Spleen (tissue), 11 donors: ENCODE measurements around the gene ARHGEF40. TPM values are rescaled to one million over a fixed set of nuclear protein-coding genes. Genes with fewer than 3 reads are reported as not detected.
A peak's percentile ranks its signal among the peaks of the same experiment; 100 is the strongest.

ENCODE experiments used
- DNase-seq: peaks from one replicate; pipeline ENCODE4 v3.0.0-alpha.2; 2020
- H3K27ac ChIP-seq, 8 donors: fragments of 200-600 bp; sonication (generic) in 7 of 8; 1 replicate in 4 of 8; 2 replicates in 4 of 8; pipeline versions ENCODE4 v1.5.0 to v1.8.0; 2016 to 2021; ENCODE audit warnings: inconsistent platforms in 4 of 8, mild to moderate bottlenecking in 4 of 8, moderate library complexity in 1 of 8
- H3K27me3 ChIP-seq, 7 donors: fragments of 200-600 bp; sonication (generic) in 6 of 7; replicated peaks in 1 of 7; 1 replicate in 4 of 7; 2 replicates in 3 of 7; pipeline versions ENCODE4 v1.5.0 to v1.8.0; 2016 to 2021; ENCODE audit warnings: inconsistent platforms in 3 of 7, mild to moderate bottlenecking in 1 of 7
- H3K36me3 ChIP-seq, 6 donors: fragments of 200-600 bp; sonication (generic) in 5 of 6; 1 replicate in 4 of 6; 2 replicates in 2 of 6; pipeline versions ENCODE4 v1.5.0 to v1.8.0; 2016 to 2021; ENCODE audit warnings: inconsistent platforms in 2 of 6
- H3K4me1 ChIP-seq, 6 donors: fragments of 200-600 bp; sonication (generic) in 5 of 6; 1 replicate in 3 of 6; 2 replicates in 3 of 6; pipeline versions ENCODE4 v1.5.0 to v1.8.0; 2016 to 2021; ENCODE audit warnings: inconsistent platforms in 3 of 6
- H3K4me3 ChIP-seq, 8 donors: fragments of 200-600 bp; sonication (generic) in 7 of 8; 1 replicate in 4 of 8; 2 replicates in 4 of 8; pipeline versions ENCODE4 v1.5.0 to v1.8.0; 2016 to 2021; ENCODE audit warnings: inconsistent platforms in 4 of 8, mild to moderate bottlenecking in 4 of 8, moderate library complexity in 2 of 8
- H3K9me3 ChIP-seq, 8 donors: fragments of 200-600 bp; sonication (generic) in 7 of 8; 1 replicate in 4 of 8; 2 replicates in 4 of 8; pipeline versions ENCODE4 v1.5.0 to v1.8.0; 2016 to 2021; ENCODE audit warnings: inconsistent platforms in 4 of 8
- CTCF ChIP-seq, 11 experiments: fragments of 200-600 bp in 7 of 11; fragments of 450-650 bp in 4 of 11; sonication (generic) in 4 of 11; IDR thresholded peaks in 8 of 11; conservative IDR thresholded peaks in 3 of 11; 1 replicate in 7 of 11; 2 replicates in 4 of 11; pipeline versions ENCODE4 v1.4.0 to v1.8.0; 2016 to 2021; ENCODE audit warnings: antibody characterized with exemption in 11 of 11, inconsistent platforms in 4 of 11, mild to moderate bottlenecking in 1 of 11
- POLR2A ChIP-seq, 3 donors: fragments of 450-650 bp; IDR thresholded peaks; one replicate each; pipeline ENCODE4 v1.5.1; 2017; ENCODE audit warnings: antibody characterized with exemption in 3 of 3, mild to moderate bottlenecking in 1 of 3
- POLR2AphosphoS5 ChIP-seq, 3 donors: sonication (generic); formaldehyde crosslinking; IDR thresholded peaks; one replicate each; pipeline ENCODE4 v1.5.1; 2017; ENCODE audit warnings: antibody characterized with exemption in 3 of 3
- WGBS, 5 donors: extraction: QIAGEN DNeasy Blood & Tissue Kit in 3 of 5; methylation state at CpG; one replicate each; pipeline versions ENCODE4 v1.1.5 to v1.1.7; 2013 to 2018; 5-methylcytosine and 5-hydroxymethylcytosine counted together
- intact Hi-C: fragments of 100-400 bp; cut with DNase I; formaldehyde crosslinking; loops from one replicate; pipeline ENCODE4 v1.15.0; 2023; ENCODE audit warnings: low total_unique reads
- polyA plus RNA-seq, 3 donors: library from polyadenylated mRNA; stranded (reverse); fragments of 200-250 nt; gene quantifications; one replicate each; pipeline ENCODE4 v1.2.1, GENCODE V29; 2013
- total RNA-seq, 7 donors: library from RNA; depleted of rRNA in 3 of 7; stranded (reverse); fragments of >200 nt in 3 of 7; fragmentation: NEBNext Ultra II Directional in 4 of 7; extraction: Animal tissue kit (Norgen Biotek cat#: 25700) in 4 of 7; gene quantifications; one replicate each; pipeline versions ENCODE4 v1.1.0 to v1.2.1, GENCODE V29; 2016 to 2021
- donor health status: healthy with polysubstance abuse.
- donor health status: DM: no; HTN: no; CAD: no; lungs with moderate emphysema.
- donor health status: DM: no; HTN: no; CAD: no.
- donor health status: Bipolar disorder and iron deficiency.
- donor health status: healthy.
- donor health status: DM: no; HTN: no; CAD: no.
- donor health status: DM: yes; HTN: yes; CAD: no.

ARHGEF40 gene
- total and polyA plus RNA-seq, 10 donors: 9.8 to 151 (median 92.5) TPM

GRCh38 chr14:21026274-21026987 is 43.7 kb upstream of the ARHGEF40 start:
- Histone ChIP-seq H3K4me3 (peak overlapping the region in 1 of 8 donors; percentile 90), H3K9me3 (no peaks in the 10 kb centered on the region), H3K36me3 (peaks cover 0 to 8% (median 2%) of the 10 kb centered on the region in 6 donors), H3K4me1 (peaks cover 8 to 54% (median 30%) of the 10 kb centered on the region in 6 donors), H3K27ac (peak overlapping the region in 6 of 8 donors; percentile 4 to 93 (median 87)), H3K27me3 (peaks cover 0 to 31% (median 0%) of the 10 kb centered on the region in 7 donors)
- intact Hi-C loops: no loop called here
- 81 to 84% (median 81%) methylated on average over 7 of the region's 7 CpGs for WGBS, 5 donors
- TF ChIP-seq POLR2A (IDR thresholded peaks at IDR 0.05): no peak
- no peak for TF ChIP-seq CTCF (IDR thresholded peaks at IDR 0.05 in 8 of 11, conservative IDR thresholded peaks at IDR 0.05 in 3 of 11)
- TF ChIP-seq POLR2AphosphoS5 (IDR thresholded peaks at IDR 0.05): no peak
- no peak for DNase-seq

DNA sequence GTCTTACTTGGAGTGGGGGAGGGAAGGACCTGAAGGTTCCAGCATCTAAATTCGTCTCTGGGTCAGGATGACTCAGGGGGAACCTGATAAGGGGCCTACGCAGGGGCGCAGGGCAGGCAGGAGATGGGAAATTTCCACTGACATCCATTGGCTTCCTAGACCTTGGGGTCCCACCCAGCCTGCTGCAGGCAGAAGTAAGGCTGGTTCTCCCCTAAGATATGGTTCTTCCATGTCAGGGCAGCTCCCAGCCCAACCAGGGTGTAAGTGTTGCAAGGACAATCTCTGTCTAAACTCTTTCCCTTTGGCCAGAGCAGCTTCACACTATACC is 43.2 kb upstream of the ARHGEF40 start:
- Histone ChIP-seq H3K36me3 (peaks cover 0 to 3% (median 0%) of the 10 kb centered on the region in 6 donors), H3K9me3 (no peaks in the 10 kb centered on the region), H3K27ac (peak overlapping the region in 6 of 8 donors; percentile 4 to 93 (median 87)), H3K27me3 (peaks cover 0 to 31% (median 0%) of the 10 kb centered on the region in 7 donors), H3K4me1 (peaks cover 8 to 49% (median 29%) of the 10 kb centered on the region in 6 donors), H3K4me3 (no peak overlapping the region)
- WGBS, 5 donors: 48 to 72% (median 57%) methylated on average over 3 of the region's 3 CpGs
- DNase-seq: no peak
- intact Hi-C loops: no loop called here
- TF ChIP-seq CTCF (IDR thresholded peaks at IDR 0.05 in 8 of 11, conservative IDR thresholded peaks at IDR 0.05 in 3 of 11) (no peak), POLR2AphosphoS5 (IDR thresholded peaks at IDR 0.05) (no peak), POLR2A (IDR thresholded peaks at IDR 0.05) (no peak)

DNA sequence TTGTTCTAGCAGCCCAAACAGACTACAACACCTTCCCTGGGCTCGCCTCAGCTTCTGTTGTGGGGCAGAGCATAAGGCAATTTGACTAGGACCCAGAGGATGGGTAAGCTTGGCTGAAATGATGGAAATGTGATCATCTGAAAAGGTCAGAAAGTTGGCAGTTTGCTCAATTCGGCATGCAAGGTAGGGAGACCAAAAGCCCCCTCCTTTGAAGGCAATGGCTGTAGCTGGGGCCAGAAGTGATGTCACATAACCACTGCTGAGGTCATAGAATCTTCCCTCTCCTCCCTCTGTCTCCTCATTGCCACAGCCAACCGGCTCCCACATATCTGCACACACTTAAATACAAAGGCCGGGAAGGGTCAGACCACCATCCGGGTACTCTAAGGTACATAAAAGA is 40.2 kb upstream of the ARHGEF40 start, which contains the start of gene TPPP2:
Gene TPPP2, plus strand, starts transcription at position 301 of the 400 bp plus-strand sequence. CDS start 365 bp downstream, outside the sequence.
- Histone ChIP-seq H3K4me3 (no peak within 1 kb of the TSS), H3K36me3 (no peaks in the 10 kb centered on the region), H3K27me3 (peaks cover 0 to 10% (median 0%) of the 10 kb centered on the region in 7 donors), H3K27ac (no peak within 1 kb of the TSS), H3K4me1 (peaks cover 0 to 19% (median 4%) of the 10 kb centered on the region in 6 donors), H3K9me3 (no peaks in the 10 kb centered on the region)
- TF ChIP-seq POLR2A (IDR thresholded peaks at IDR 0.05): no peak
- TF ChIP-seq POLR2AphosphoS5 (IDR thresholded peaks at IDR 0.05): no peak
- no peak for DNase-seq
- intact Hi-C loops: no loop called here
- 91 to 98% (median 94%) methylated on average over 5 of the region's 5 CpGs for WGBS, 5 donors

- 85 to 94% (median 86%) methylated on average over 12 of the region's 12 CpGs for WGBS, 5 donors
- intact Hi-C loops: no loop called here
- Histone ChIP-seq H3K4me1 (peaks cover 0 to 13% (median 2%) of the 10 kb centered on the region in 6 donors), H3K27me3 (peaks cover 0 to 4% (median 0%) of the 10 kb centered on the region in 7 donors), H3K27ac (no peak overlapping the region), H3K9me3 (no peaks in the 10 kb centered on the region), H3K36me3 (no peaks in the 10 kb centered on the region), H3K4me3 (no peak overlapping the region)
- TF ChIP-seq POLR2A (IDR thresholded peaks at IDR 0.05) (no peak), CTCF (IDR thresholded peaks at IDR 0.05 in 8 of 11, conservative IDR thresholded peaks at IDR 0.05 in 3 of 11) (no peak), POLR2AphosphoS5 (IDR thresholded peaks at IDR 0.05) (no peak)
- DNase-seq: no peak
These were observed 39.6 kb upstream of the ARHGEF40 start for GRCh38 chr14:21030531-21030930.
